ENCODE measurements around the gene PPP2R5A.
"Not testable (repeated sequence)": the region's sequence is repeated elsewhere in the genome, so short reads cannot be mapped to it uniquely, and the experiment has no call there.

The PPP2R5A gene

GRCh38 chr1:212355230-212355969 lies 70.2 kb downstream of the PPP2R5A start:
- DNase-seq, result no peak

- DNase-seq, result no peak
These were observed 74.7 kb downstream of the PPP2R5A start for GRCh38 chr1:212359794-212360479.

- DNase-seq, result no peak
These were observed 79.8 kb downstream of the PPP2R5A start for GRCh38 chr1:212364985-212365384.

- DNase-seq, result no peak
These were observed 81.7 kb downstream of the PPP2R5A start for GRCh38 chr1:212366901-212367300.

- DNase-seq, result no peak
These were observed 82.4 kb downstream of the PPP2R5A start for GRCh38 chr1:212367474-212368072.

- no peak for DNase-seq
These were observed 82.9 kb downstream of the PPP2R5A start for GRCh38 chr1:212368073-212368484.

GRCh38 chr1:212375986-212376385 lies 90.8 kb downstream of the PPP2R5A start:
- DNase-seq, result no peak

- no peak for DNase-seq
These were observed 92.4 kb downstream of the PPP2R5A start for GRCh38 chr1:212377644-212378043.

- no peak for DNase-seq
These were observed 94.2 kb downstream of the PPP2R5A start for GRCh38 chr1:212379366-212379765.

GRCh38 chr1:212381397-212382035 lies 96.3 kb downstream of the PPP2R5A start:
- DNase-seq, result no peak

- no peak for DNase-seq
These were observed 100.8 kb downstream of the PPP2R5A start for GRCh38 chr1:212386029-212386428.

GRCh38 chr1:212388985-212389716 lies 103.9 kb downstream of the PPP2R5A start:
- no peak for DNase-seq

- DNase-seq, result not testable (repeated sequence)
These were observed 110.6 kb downstream of the PPP2R5A start for GRCh38 chr1:212395678-212396437.

GRCh38 chr1:212396638-212397037 lies 111.4 kb downstream of the PPP2R5A start:
- DNase-seq, result no peak

GRCh38 chr1:212397171-212397570 lies 112.0 kb downstream of the PPP2R5A start:
- no peak for DNase-seq

- DNase-seq, result no peak
These were observed 115.8 kb downstream of the PPP2R5A start for GRCh38 chr1:212401042-212401441.

- no peak for DNase-seq
These were observed 116.8 kb downstream of the PPP2R5A start for GRCh38 chr1:212401838-212402582.

- no peak for DNase-seq
These were observed 117.6 kb downstream of the PPP2R5A start for GRCh38 chr1:212402666-212403321.

GRCh38 chr1:212410231-212410820 lies 125.1 kb downstream of the PPP2R5A start:
- DNase-seq, result no peak
